Duodenal mucosa (tissue), 2 donors: Measurements from ENCODE around the gene TTC23L.
A peak's percentile ranks its signal among the peaks of the same experiment; 100 is the strongest.
"Not testable (repeated sequence)": the region's sequence is repeated elsewhere in the genome, so short reads cannot be mapped to it uniquely, and the experiment has no call there.

Experiments
- H3K27ac ChIP-seq: one replicate; pipeline ENCODE4 v1.7.0; 2013; ENCODE audit warnings: low read depth, low read length
- H3K27me3 ChIP-seq, 2 donors: one replicate each; pipeline ENCODE4 v1.7.0; 2013; ENCODE audit warnings: low read length in 2 of 2, control low read depth in 1 of 2; ENCODE audit not compliant: insufficient read depth in 2 of 2, control insufficient read depth in 1 of 2
- H3K36me3 ChIP-seq, 2 donors: one replicate each; pipeline ENCODE4 v1.7.0; 2013; ENCODE audit warnings: low read length in 2 of 2, control low read depth in 1 of 2; ENCODE audit not compliant: insufficient read depth in 2 of 2, control insufficient read depth in 1 of 2
- H3K4me1 ChIP-seq, 2 donors: one replicate each; pipeline ENCODE4 v1.7.0; 2013; ENCODE audit warnings: low read length in 2 of 2, control low read depth in 1 of 2; ENCODE audit not compliant: insufficient read depth in 2 of 2, control insufficient read depth in 1 of 2
- H3K4me3 ChIP-seq, 2 donors: one replicate each; pipeline ENCODE4 v1.7.0; 2013; ENCODE audit warnings: low read length in 2 of 2, low read depth in 1 of 2
- H3K9ac ChIP-seq, 2 donors: one replicate each; pipeline ENCODE4 v1.7.0; 2013; ENCODE audit warnings: low read length in 2 of 2, low read depth in 1 of 2
- H3K9me3 ChIP-seq, 2 donors: one replicate each; pipeline ENCODE4 v1.7.0; 2013; ENCODE audit warnings: low read length in 2 of 2, control low read depth in 1 of 2; ENCODE audit not compliant: control insufficient read depth in 1 of 2

TTC23L gene

DNA sequence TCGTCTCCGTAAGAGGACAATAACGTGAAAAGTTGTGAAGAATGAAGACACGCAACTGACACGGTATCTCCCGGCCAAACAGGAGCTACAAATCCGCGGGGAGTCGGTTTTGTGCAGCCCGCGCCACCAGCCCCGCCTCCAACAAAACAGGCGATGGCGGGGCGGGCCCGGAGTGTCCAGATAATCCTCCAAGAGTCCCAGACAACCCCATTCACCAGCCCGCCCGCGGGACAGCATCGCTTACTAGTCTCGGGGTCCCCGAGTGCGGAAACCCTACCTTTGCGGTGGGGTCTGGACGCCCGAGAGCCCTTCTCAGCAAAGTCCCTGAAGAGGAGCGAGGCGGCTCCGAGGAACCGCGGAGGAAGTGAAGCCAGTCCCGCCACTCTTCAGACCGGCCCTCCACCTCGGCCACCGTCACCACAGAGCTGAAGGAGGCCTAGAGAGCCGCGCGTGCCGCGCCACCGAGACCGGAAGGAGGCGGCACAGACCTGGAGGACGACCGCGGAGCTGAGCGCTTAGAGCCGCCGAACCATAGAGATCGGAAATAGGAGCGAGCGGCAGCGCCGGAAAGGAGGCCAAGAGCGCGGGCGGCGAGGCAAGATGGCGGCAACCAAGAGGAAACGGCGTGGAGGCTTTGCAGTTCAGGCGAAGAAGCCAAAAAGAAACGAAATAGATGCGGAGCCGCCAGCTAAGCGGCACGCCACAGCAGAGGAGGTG lies 76.3 kb downstream of the TTC23L start, which contains the start of the genes BRIX1 and RAD1:
Gene BRIX1, plus strand, starts transcription at position 573 of the 717 bp plus-strand sequence. Its CDS starts 28 bp downstream, at position 601.
Gene RAD1, minus strand, starts transcription at position 366 of the 717 bp plus-strand sequence. CDS start 612 bp downstream, outside the sequence.
- Histone ChIP-seq H3K27me3 (no peaks in the 10 kb centered on the region), H3K9me3 (no peaks in the 10 kb centered on the region), H3K36me3 (peaks cover 14 to 26% of the 10 kb centered on the region in 2 donors), H3K27ac (peak within 1 kb of the TSS; percentile 72), H3K9ac (peak within 1 kb of the TSS; percentile 83 to 94), H3K4me3 (peak within 1 kb of the TSS; percentile 94 to 100), H3K4me1 (peaks cover 21 to 24% of the 10 kb centered on the region in 2 donors)

DNA sequence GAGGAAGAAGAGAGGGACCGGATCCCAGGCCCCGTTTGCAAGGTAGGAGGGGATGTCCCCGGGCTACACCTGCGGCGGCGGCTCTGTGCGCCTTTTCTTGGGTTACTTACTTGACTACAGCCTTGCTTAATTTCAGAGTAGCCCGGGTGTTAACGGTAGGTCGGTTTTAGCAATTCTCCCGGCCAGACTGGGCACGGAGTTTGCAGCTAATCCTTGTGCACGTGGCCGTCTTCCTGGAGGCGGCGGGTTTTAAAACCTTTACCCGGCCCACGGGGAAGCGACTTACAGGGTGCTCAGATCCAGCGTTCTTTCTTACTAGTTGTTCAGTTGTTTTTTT lies 76.9 kb downstream of the TTC23L start:
- H3K27ac ChIP-seq = no peak overlapping the region
- peaks cover 16 to 29% of the 10 kb centered on the region in 2 donors for H3K36me3 ChIP-seq

DNA sequence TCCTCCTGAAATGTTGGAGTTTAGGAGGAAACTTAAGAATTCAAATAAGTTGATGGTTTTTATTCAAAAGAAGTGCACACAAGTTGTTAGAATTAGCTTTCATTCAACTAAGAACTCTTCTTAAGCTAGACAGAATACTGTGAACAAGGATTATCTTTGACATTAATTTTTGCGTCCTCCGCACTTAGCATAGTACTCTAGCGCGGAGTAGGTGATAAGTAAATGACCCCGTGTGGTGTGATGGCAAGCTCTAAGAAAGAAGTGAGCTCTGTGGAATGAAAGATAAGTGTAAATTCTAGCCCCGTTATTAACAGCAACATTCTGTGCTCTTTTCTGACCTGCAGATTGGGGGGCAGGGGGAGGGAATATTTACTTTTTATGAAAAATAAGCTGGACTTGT lies 77.6 kb downstream of the TTC23L start:
- Histone ChIP-seq H3K27ac (no peak overlapping the region), H3K4me3 (peak overlapping the region; percentile 94 to 100), H3K4me1 (peaks cover 21 to 24% of the 10 kb centered on the region in 2 donors), H3K36me3 (peaks cover 9 to 29% of the 10 kb centered on the region in 2 donors), H3K9ac (peak overlapping the region; percentile 83 to 94), H3K9me3 (no peaks in the 10 kb centered on the region), H3K27me3 (no peaks in the 10 kb centered on the region)

More for the DNA sequence above, 76.9 kb downstream of the TTC23L start:
- Histone ChIP-seq H3K4me1 (peaks cover 21 to 24% of the 10 kb centered on the region in 2 donors), H3K4me3 (peak overlapping the region; percentile 94 to 100), H3K9ac (peak overlapping the region; percentile 83 to 94), H3K9me3 (no peaks in the 10 kb centered on the region), H3K27me3 (no peaks in the 10 kb centered on the region)

GRCh38 chr5:34918025-34918424 lies 79.1 kb downstream of the TTC23L start:
- Histone ChIP-seq H3K27me3 (no peaks in the 10 kb centered on the region), H3K9me3 (no peaks in the 10 kb centered on the region), H3K36me3 (peaks cover 8 to 30% of the 10 kb centered on the region in 2 donors), H3K4me3 (no peak overlapping the region), H3K27ac (no peak overlapping the region), H3K9ac (no peak overlapping the region), H3K4me1 (peaks cover 21 to 24% of the 10 kb centered on the region in 2 donors)

GRCh38 chr5:34919077-34919476 lies 80.1 kb downstream of the TTC23L start:
- H3K9me3 ChIP-seq = no peaks in the 10 kb centered on the region
- H3K4me3 ChIP-seq = no peak overlapping the region
- no peak overlapping the region for H3K27ac ChIP-seq
- H3K27me3 ChIP-seq = no peaks in the 10 kb centered on the region
- peaks cover 18 to 19% of the 10 kb centered on the region in 2 donors for H3K4me1 ChIP-seq
- no peak overlapping the region for H3K9ac ChIP-seq
- peaks cover 8 to 34% of the 10 kb centered on the region in 2 donors for H3K36me3 ChIP-seq

DNA sequence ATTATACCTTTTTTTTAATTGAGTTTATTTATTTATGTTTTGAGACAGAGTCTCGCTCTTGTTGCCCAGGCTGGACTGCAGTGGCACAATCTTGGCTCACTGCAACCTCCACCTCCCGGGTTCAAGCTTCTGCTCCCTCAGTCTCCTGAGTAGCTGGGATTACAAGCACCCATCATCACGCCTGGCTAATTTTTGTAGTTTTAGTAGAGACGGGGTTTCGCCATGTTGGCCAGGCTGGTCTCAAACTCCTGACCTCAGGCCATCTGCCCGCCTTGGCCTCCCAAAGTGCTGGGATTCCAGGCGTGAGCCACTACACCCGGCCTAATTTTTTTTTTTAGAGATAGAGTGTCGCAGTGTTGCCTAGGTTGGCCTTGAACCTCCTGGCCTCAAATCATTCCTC lies 84.3 kb downstream of the TTC23L start:
- not testable (repeated sequence) for H3K9ac ChIP-seq, H3K4me3 ChIP-seq, H3K27ac ChIP-seq, H3K27me3 ChIP-seq, H3K9me3 ChIP-seq, H3K4me1 ChIP-seq
- peaks cover 17 to 54% of the 10 kb centered on the region in 2 donors for H3K36me3 ChIP-seq

DNA sequence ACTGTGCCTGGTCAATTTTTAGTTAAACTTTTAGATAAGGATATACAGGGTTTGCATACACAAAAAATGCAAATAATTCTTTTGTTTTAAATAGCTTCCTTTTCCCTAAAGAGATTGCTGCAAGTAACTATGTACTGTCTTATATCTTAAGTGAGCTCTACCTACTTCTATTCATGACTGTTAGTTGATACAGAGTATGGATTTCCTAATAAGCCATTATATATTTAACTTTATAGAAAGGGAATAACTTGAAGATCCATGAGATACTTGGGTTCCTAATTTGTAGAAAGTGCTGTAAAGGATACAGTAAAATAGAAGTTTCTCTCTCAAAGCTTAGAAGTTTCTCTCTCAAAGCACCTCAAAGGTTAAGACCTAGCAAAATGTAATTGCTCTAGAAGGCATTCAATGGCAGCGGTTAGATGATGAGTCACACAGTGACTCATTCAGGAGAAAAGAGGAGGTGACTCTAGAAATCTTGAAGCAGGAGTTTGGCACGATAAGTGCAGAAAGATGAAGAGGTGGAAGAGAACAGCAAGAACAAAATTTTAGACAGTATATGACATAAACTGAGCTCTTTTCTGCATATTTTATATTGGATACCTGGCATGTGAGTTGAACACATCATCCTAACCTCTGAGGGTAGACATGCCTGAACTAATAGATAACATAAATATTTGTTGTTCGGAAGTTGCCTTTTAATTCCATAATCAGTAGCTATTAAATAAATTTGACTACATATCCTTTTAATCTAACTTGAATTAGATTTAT lies 84.9 kb downstream of the TTC23L start:
- Histone ChIP-seq H3K27me3 (no peaks in the 10 kb centered on the region), H3K9me3 (no peaks in the 10 kb centered on the region), H3K4me1 (peaks cover 4 to 7% of the 10 kb centered on the region in 2 donors), H3K4me3 (no peak overlapping the region), H3K9ac (no peak overlapping the region), H3K36me3 (peaks cover 17 to 54% of the 10 kb centered on the region in 2 donors), H3K27ac (no peak overlapping the region)

DNA sequence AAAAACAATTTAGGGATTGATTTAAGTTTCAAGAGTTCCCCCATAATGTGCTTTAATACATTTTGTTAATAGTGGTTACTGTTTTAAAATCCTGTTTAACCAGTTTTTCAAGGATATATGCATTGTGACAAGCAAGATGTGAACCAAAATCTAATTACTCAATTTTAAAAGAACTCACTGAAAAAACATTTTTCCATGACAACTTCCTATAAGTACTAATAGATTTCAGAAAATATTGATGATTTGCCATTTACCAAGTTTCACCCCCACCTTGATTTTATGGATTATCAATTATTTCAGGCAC lies 85.5 kb downstream of the TTC23L start:
- Histone ChIP-seq H3K4me1 (peaks cover 5 to 8% of the 10 kb centered on the region in 2 donors), H3K4me3 (no peak overlapping the region), H3K27ac (no peak overlapping the region), H3K9ac (no peak overlapping the region), H3K9me3 (no peaks in the 10 kb centered on the region), H3K27me3 (no peaks in the 10 kb centered on the region), H3K36me3 (peaks cover 17 to 54% of the 10 kb centered on the region in 2 donors)

- H3K9ac ChIP-seq = no peak overlapping the region
- peaks cover 13 to 39% of the 10 kb centered on the region in 2 donors for H3K36me3 ChIP-seq
- H3K27me3 ChIP-seq = no peaks in the 10 kb centered on the region
- no peaks in the 10 kb centered on the region for H3K9me3 ChIP-seq
- no peak overlapping the region for H3K4me3 ChIP-seq
- H3K27ac ChIP-seq = no peak overlapping the region
- H3K4me1 ChIP-seq = peaks cover 13 to 16% of the 10 kb centered on the region in 2 donors
Observed at GRCh38 chr5:34926318-34926888, 87.4 kb downstream of the TTC23L start.

- Histone ChIP-seq H3K9ac (no peak overlapping the region), H3K4me1 (peaks cover 13 to 20% of the 10 kb centered on the region in 2 donors), H3K27me3 (no peaks in the 10 kb centered on the region), H3K27ac (no peak overlapping the region), H3K4me3 (no peak overlapping the region), H3K9me3 (no peaks in the 10 kb centered on the region), H3K36me3 (peaks cover 10 to 27% of the 10 kb centered on the region in 2 donors)
Observed at GRCh38 chr5:34927785-34928184, 88.8 kb downstream of the TTC23L start.
